SK-N-SH (cell line): Measurements from ENCODE around the gene CCDC17. TPM values are rescaled to one million over a fixed set of nuclear protein-coding genes. Genes with fewer than 3 reads are reported as not detected.

Experiments used
- CTCF ChIA-PET: fragments of 300-600, 350-600 bp; formaldehyde crosslinking; extraction: SDS; loops from one replicate; lab custom pipeline; 2021; lab: Yijun Ruan, JAX
- POLR2A ChIA-PET: fragments of 350-600 bp; sonication (Branson Sonifier 250); formaldehyde crosslinking; extraction: SDS; loops from one replicate; lab custom pipeline; 2020; ENCODE audit warnings: antibody characterized with exemption, inconsistent platforms; lab: Yijun Ruan, JAX
- DNase-seq: peaks from one replicate; pipeline ENCODE4 v3.0.0; 2012
- H2AFZ ChIP-seq: fragments of 200-600 bp; sonication (generic); 2 replicates; pipeline ENCODE4 v1.8.1; 2016; ENCODE audit warnings: antibody characterized with exemption, mild to moderate bottlenecking, low read depth
- H3F3A ChIP-seq: fragments of 200-600 bp; sonication (generic); replicated peaks from 2 replicates; pipeline ENCODE3; 2016; ENCODE audit warnings: antibody characterized with exemption, mild to moderate bottlenecking; ENCODE audit not compliant: insufficient read depth
- H3K27ac ChIP-seq, 2 experiments: fragments of 200-500 bp in 1 of 2; fragments of 200-600 bp in 1 of 2; sonication (Bioruptor generic) in 1 of 2; sonication (generic), shearing (Covaris generic) in 1 of 2; 2 replicates each; pipeline versions ENCODE4 v1.5.1 to v1.6.1; 2014 to 2016; ENCODE audit warnings: low read depth in 2 of 2, inconsistent platforms in 1 of 2, low read length in 1 of 2, mild to moderate bottlenecking in 1 of 2, mixed read lengths in 1 of 2
- H3K27me3 ChIP-seq: fragments of 200-600 bp; sonication (generic), shearing (Covaris generic); 2 replicates; pipeline ENCODE4 v1.6.1; 2016; ENCODE audit warnings: mixed run types; ENCODE audit not compliant: insufficient read depth
- H3K36me3 ChIP-seq, 2 experiments: fragments of 200-500 bp in 1 of 2; fragments of 200-600 bp in 1 of 2; sonication (Bioruptor generic) in 1 of 2; sonication (generic) in 1 of 2; replicated peaks in 1 of 2; 2 replicates each; pipeline versions ENCODE3 to v1.5.1; 2014 to 2016; ENCODE audit warnings: low read length in 1 of 2, mild to moderate bottlenecking in 1 of 2; ENCODE audit not compliant: insufficient read depth in 2 of 2, control insufficient read depth in 1 of 2
- H3K4me1 ChIP-seq, 2 experiments: fragments of 200-500 bp in 1 of 2; fragments of 200-600 bp in 1 of 2; sonication (Bioruptor generic) in 1 of 2; sonication (generic), shearing (Covaris generic) in 1 of 2; 2 replicates each; pipeline versions ENCODE4 v1.5.1 to v1.6.1; 2014 to 2016; ENCODE audit warnings: low read depth in 1 of 2, low read length in 1 of 2, mixed run types in 1 of 2; ENCODE audit not compliant: insufficient read depth in 2 of 2, control insufficient read depth in 1 of 2
- H3K4me2 ChIP-seq: fragments of 200-600 bp; sonication (generic), shearing (Covaris generic); 2 replicates; pipeline ENCODE4 v1.6.1; 2017; ENCODE audit warnings: mixed run types
- H3K4me3 ChIP-seq, 2 experiments: fragments of 200-500 bp in 1 of 2; fragments of 200-600 bp in 1 of 2; sonication (Bioruptor generic) in 1 of 2; sonication (generic), shearing (Covaris generic) in 1 of 2; 2 replicates each; pipeline versions ENCODE4 v1.5.1 to v1.8.1; 2014 to 2016; ENCODE audit warnings: low read depth in 2 of 2, inconsistent platforms in 1 of 2, low read length in 1 of 2, mild to moderate bottlenecking in 1 of 2, mixed read lengths in 1 of 2, moderate library complexity in 1 of 2
- H3K79me2 ChIP-seq: fragments of 200-600 bp; sonication (generic); 2 replicates; pipeline ENCODE4 v1.8.1; 2017; ENCODE audit warnings: mild to moderate bottlenecking; ENCODE audit not compliant: insufficient read depth
- H3K9ac ChIP-seq: fragments of 200-600 bp; sonication (generic); 2 replicates; pipeline ENCODE4 v1.6.1; 2017; ENCODE audit warnings: mixed run types
- H3K9me2 ChIP-seq: fragments of 200-600 bp; sonication (generic); 2 replicates; pipeline ENCODE4 v1.6.1; 2017; ENCODE audit warnings: mixed run types
- H3K9me3 ChIP-seq: fragments of 200-600 bp; sonication (generic); 2 replicates; pipeline ENCODE4 v1.6.1; 2017; ENCODE audit warnings: mixed run types, mild to moderate bottlenecking, moderate library complexity
- H4K20me1 ChIP-seq: fragments of 200-600 bp; sonication (generic); 2 replicates; pipeline ENCODE4 v1.6.1; 2017; ENCODE audit warnings: mild to moderate bottlenecking, mixed run types; ENCODE audit not compliant: insufficient read depth
- CTCF ChIP-seq: fragments of 200-600 bp; sonication (generic); IDR thresholded peaks from 2 replicates; pipeline ENCODE4 v1.6.1; 2017; ENCODE audit warnings: antibody characterized with exemption, mild to moderate bottlenecking, moderate library complexity
- FOXM1 ChIP-seq: IDR thresholded peaks from 2 replicates; pipeline ENCODE4 v1.4.0; 2012; ENCODE audit warnings: low read depth, mild to moderate bottlenecking
- IRF3 ChIP-seq: fragments of 150-350 bp; IDR thresholded peaks from 2 replicates; pipeline ENCODE4 v1.6.1; 2016; ENCODE audit warnings: mild to moderate bottlenecking, low read depth, low read length
- MEF2A ChIP-seq: IDR thresholded peaks from 2 replicates; pipeline ENCODE4 v1.4.0; 2012; ENCODE audit warnings: low read depth, borderline replicate concordance
- MXI1 ChIP-seq: IDR thresholded peaks from 2 replicates; pipeline ENCODE4 v1.6.1; 2012; ENCODE audit warnings: mild to moderate bottlenecking, low read depth, low read length, improper control_type of control experiment
- PBX3 ChIP-seq: IDR thresholded peaks from 2 replicates; pipeline ENCODE4; 2012
- POLR2AphosphoS5 ChIP-seq: IDR thresholded peaks from 2 replicates; pipeline ENCODE4 v1.6.1; 2012; ENCODE audit warnings: low read depth, low read length
- RFX5 ChIP-seq: IDR thresholded peaks from 2 replicates; pipeline ENCODE4 v1.6.1; 2012; ENCODE audit warnings: mild to moderate bottlenecking, improper control_type of control experiment, low read length
- TEAD4 ChIP-seq: IDR thresholded peaks from 2 replicates; pipeline ENCODE4 v1.4.0; 2012; ENCODE audit warnings: mild to moderate bottlenecking, borderline replicate concordance; ENCODE audit not compliant: insufficient read depth
- USF1 ChIP-seq: IDR thresholded peaks from 2 replicates; pipeline ENCODE4 v1.4.0; 2012; ENCODE audit warnings: low read depth, borderline replicate concordance
- WGBS: methylation state at CpG from one replicate; pipeline ENCODE4 v1.1.6; 2017; ENCODE audit warnings: low lambda C conversion rate; 5-methylcytosine and 5-hydroxymethylcytosine counted together
- polyA plus RNA-seq, 3 experiments: library from polyadenylated mRNA; depleted of rRNA; stranded (reverse); fragments of >200 nt; gene quantifications; 2 replicates each; pipeline ENCODE4 v1.2.3, GENCODE V29; 2012

Gene CCDC17
- polyA plus RNA-seq, 1 of the 3 experiments (the other 2 are of a cell fraction) = 0.41 TPM

GRCh38 chr1:45583264-45583665, 40.6 kb downstream of the CCDC17 start (continued):
- no peak for TF ChIP-seq POLR2AphosphoS5

- 92% methylated on average over 7 of the region's 7 CpGs for WGBS
- CTCF ChIA-PET = interaction anchor here (0.9 to 1.2 kb wide), 3 partner anchors 17 to 63 kb away, joined by 3 to 4 read pairs (median 3); no protein-coding TSS in a partner anchor
Observed at GRCh38 chr1:45574105-45574626, 49.7 kb downstream of the CCDC17 start.

More at GRCh38 chr1:45574105-45574626, 49.7 kb downstream of the CCDC17 start:
- no peak for DNase-seq
- Histone ChIP-seq H3K9me2 (no peaks in the 10 kb centered on the region), H3K4me1 (no peaks in the 10 kb centered on the region), H2AFZ (no peak overlapping the region), H3K4me2 (no peak overlapping the region), H4K20me1 (no peaks in the 10 kb centered on the region), H3K36me3 (peaks cover 10 to 17% of the 10 kb centered on the region in 2 experiments), H3K4me3 (no peak overlapping the region), H3K9me3 (no peaks in the 10 kb centered on the region), H3K9ac (no peak overlapping the region), H3F3A (peaks cover 14% of the 10 kb centered on the region), H3K27me3 (no peaks in the 10 kb centered on the region), H3K79me2 (no peaks in the 10 kb centered on the region), H3K27ac (no peak overlapping the region)
- TF ChIP-seq MEF2A = no peak
- no peak for TF ChIP-seq TEAD4
- TF ChIP-seq IRF3 = no peak
- no peak for TF ChIP-seq CTCF
- no peak for TF ChIP-seq FOXM1
- no peak for TF ChIP-seq RFX5
- no peak for TF ChIP-seq MXI1
- no peak for TF ChIP-seq PBX3
- TF ChIP-seq USF1 = no peak
- POLR2A ChIA-PET = no interaction called here
